ENCODE measurements around the gene GALR2. TPM values are rescaled to one million over a fixed set of nuclear protein-coding genes. Genes with fewer than 3 reads are reported as not detected.
A peak's percentile ranks its signal among the peaks of the same experiment; 100 is the strongest.

The GALR2 gene
- total RNA-seq, 1 donor from 2014 or later = not detected

- ATAC-seq = no peak
- intact Hi-C loops (cut with DNase I) = loop anchor here (2.0 kb wide), 1 partner anchor 63 kb away; no protein-coding TSS in a partner anchor
- DNase-seq (ENCODE audit: missing footprints) = no peak
Measured at GRCh38 chr17:76119409-76120371, 45.1 kb downstream of the GALR2 start.

GRCh38 chr17:76120658-76121008 lies 46.1 kb downstream of the GALR2 start:
- DNase-seq (ENCODE audit: missing footprints) (no peak), ATAC-seq (no peak)
- intact Hi-C loops (cut with DNase I) = loop anchor here (1.0 to 2.0 kb wide), 3 partner anchors 62 to 179 kb away; no protein-coding TSS in a partner anchor

- peak; percentile 47 for ATAC-seq
- intact Hi-C loops (cut with DNase I) = loop anchor here (1.0 to 2.0 kb wide), 3 partner anchors 61 to 177 kb away; no protein-coding TSS in a partner anchor
- no peak for DNase-seq (ENCODE audit: missing footprints)
Measured at GRCh38 chr17:76121932-76122430, 47.4 kb downstream of the GALR2 start.

GRCh38 chr17:76122431-76123190 lies 48.0 kb downstream of the GALR2 start:
- DNase-seq (ENCODE audit: missing footprints) = no peak
- no peak for ATAC-seq
- intact Hi-C loops (cut with DNase I) = no loop called here

- DNase-seq (ENCODE audit: missing footprints) = no peak
- ATAC-seq = no peak
- intact Hi-C loops (cut with DNase I) = no loop called here
Measured at GRCh38 chr17:76123191-76123499, 48.6 kb downstream of the GALR2 start.

- intact Hi-C loops (cut with DNase I) = no loop called here
- no peak for DNase-seq (ENCODE audit: missing footprints)
- ATAC-seq = no peak
Measured at GRCh38 chr17:76123749-76124581, 49.4 kb downstream of the GALR2 start.

GRCh38 chr17:76124582-76125390 lies 50.2 kb downstream of the GALR2 start:
- DNase-seq (ENCODE audit: missing footprints) (no peak), ATAC-seq (no peak)
- intact Hi-C loops (cut with DNase I) = no loop called here

GRCh38 chr17:76125391-76125675 lies 50.8 kb downstream of the GALR2 start:
- intact Hi-C loops (cut with DNase I) = no loop called here
- no peak for DNase-seq (ENCODE audit: missing footprints)
- no peak for ATAC-seq

GRCh38 chr17:76125922-76126321 lies 51.3 kb downstream of the GALR2 start:
- no peak for ATAC-seq
- no peak for DNase-seq (ENCODE audit: missing footprints)
- intact Hi-C loops (cut with DNase I) = no loop called here

Small RNA genes within 50 kb of the gene (microRNA-seq; reads per million reads assigned to microRNA genes)
- 6.5 reads per million, percentile 17 among the genes with 10 or more reads in this experiment for gene MIR6868

Other genes starting within 250 kb of the GALR2 start
- gene UNC13D, start 230.4 kb upstream of the GALR2 start, total RNA-seq = 10.7 TPM
- 151 TPM for gene WBP2, start 219.4 kb upstream of the GALR2 start, total RNA-seq
- 39.4 TPM for gene TRIM47, start 196.2 kb upstream of the GALR2 start, total RNA-seq
- gene TRIM65, start 177.8 kb upstream of the GALR2 start, total RNA-seq = 11.3 TPM
- 115 TPM for gene MRPL38, start 169.9 kb upstream of the GALR2 start, total RNA-seq
- gene FBF1, start 133.7 kb upstream of the GALR2 start, total RNA-seq = 3.5 TPM
- gene ACOX1, start 95.6 kb upstream of the GALR2 start, total RNA-seq = 80.9 TPM
- gene TEN1, start 95.5 kb upstream of the GALR2 start, total RNA-seq = 9.4 TPM
- gene CDK3, start 73.9 kb upstream of the GALR2 start, total RNA-seq = 2.2 TPM
- gene EVPL, start 47.5 kb upstream of the GALR2 start, total RNA-seq = 0.11 TPM
- gene SRP68, start 2.3 kb upstream of the GALR2 start, total RNA-seq = 60.1 TPM
- gene ZACN, start 4.4 kb downstream of the GALR2 start, total RNA-seq = not detected
- gene EXOC7, start 29.0 kb downstream of the GALR2 start, total RNA-seq = 70.9 TPM
- gene FOXJ1, start 66.5 kb downstream of the GALR2 start, total RNA-seq = not detected
- 19.4 TPM for gene RNF157, start 165.7 kb downstream of the GALR2 start, total RNA-seq
- gene UBALD2, start 190.6 kb downstream of the GALR2 start, total RNA-seq = 30.4 TPM
- gene QRICH2, start 233.5 kb downstream of the GALR2 start, total RNA-seq = 3.6 TPM